DOHH2 (cell line): Measurements from ENCODE around the gene NME7.

ENCODE experiments used
- CTCF ChIP-seq: fragments of 200-600 bp; sonication (generic); IDR thresholded peaks from one replicate; pipeline ENCODE4 v1.5.1; 2014; ENCODE audit warnings: antibody characterized with exemption, mild to moderate bottlenecking, low read depth, low read length; ENCODE audit not compliant: poor library complexity, severe bottlenecking
- EZH2phosphoT487 ChIP-seq: fragments of 200-600 bp; sonication (generic); IDR thresholded peaks from 2 replicates; pipeline ENCODE4 v1.6.1; 2017; ENCODE audit warnings: borderline replicate concordance, mild to moderate bottlenecking, antibody characterized with exemption, low read length, moderate library complexity, mixed read lengths

GRCh38 chr1:169143984-169144383 is 223.6 kb downstream of the NME7 start:
- TF ChIP-seq CTCF (no peak), EZH2phosphoT487 (no peak)
